HepG2 (cell line): Measurements from ENCODE around the gene PRDX2. TPM values are rescaled to one million over a fixed set of nuclear protein-coding genes. Genes with fewer than 3 reads are reported as not detected.
A peak's percentile ranks its signal among the peaks of the same experiment; 100 is the strongest.

Experiments used
- ATAC-seq: fragments of 200-7000 bp; cut with Tn5 transposase; 3 replicates; pipeline ENCODE4 v1.9.1; 2020; ENCODE audit warnings: mild to moderate bottlenecking, moderate library complexity
- BruUV-seq: library from RNA; stranded (reverse); fragments of 400-500 nt; replicated peaks from 2 replicates; lab custom pipeline; 2021; lab: Mats Ljungman, UMichigan
- CTCF ChIA-PET: fragments of 300-600 bp; formaldehyde crosslinking; extraction: SDS; loops from one replicate; lab custom pipeline; 2021; ENCODE audit warnings: low total read pairs, inconsistent platforms, low intra/inter-chr PET ratio; lab: Yijun Ruan, JAX
- POLR2A ChIA-PET: fragments of 350-600 bp; sonication (Branson Sonifier 250); formaldehyde crosslinking; loops from one replicate; lab custom pipeline; 2020; ENCODE audit warnings: antibody characterized with exemption, inconsistent platforms; lab: Yijun Ruan, JAX
- DNase-seq: peaks from one replicate; pipeline ENCODE4 v3.0.0-alpha.2; 2015; ENCODE audit warnings: low spot score
- FAIRE-seq: peaks from 3 replicates; lab custom pipeline; 2011; peaks lifted over from hg19 to GRCh38; lab: Jason Lieb, UNC
- H2AFZ ChIP-seq: one replicate; pipeline ENCODE4 v1.6.1; 2011; ENCODE audit warnings: low read length, inconsistent platforms
- H3K27ac ChIP-seq: fragments of 300-600 bp; 3 replicates; pipeline ENCODE4 v1.8.0; 2011; ENCODE audit warnings: mixed run types, mild to moderate bottlenecking, mixed read lengths, low read length, inconsistent platforms; ENCODE audit not compliant: insufficient read depth; ENCODE audit errors: extremely low read length
- H3K27me3 ChIP-seq, 2 experiments: fragments of 200-600 bp in 1 of 2; 2 replicates in 1 of 2; 3 replicates in 1 of 2; pipeline versions ENCODE4 v1.6.0 to v1.8.0; 2011; ENCODE audit warnings: low read length in 2 of 2, mild to moderate bottlenecking in 2 of 2, moderate library complexity in 2 of 2, inconsistent platforms in 1 of 2; ENCODE audit not compliant: insufficient read depth in 2 of 2, control insufficient read depth in 1 of 2
- H3K36me3 ChIP-seq, 2 experiments: fragments of 200-600 bp in 1 of 2; replicated peaks in 1 of 2; 2 replicates in 1 of 2; 3 replicates in 1 of 2; pipeline versions ENCODE4 v1.5.1 to v1.8.0; 2011; ENCODE audit warnings: low read length in 2 of 2, inconsistent platforms in 1 of 2; ENCODE audit not compliant: insufficient read depth in 2 of 2, control insufficient read depth in 1 of 2
- H3K4me1 ChIP-seq: 2 replicates; pipeline ENCODE4 v1.5.1; 2012; ENCODE audit warnings: low read length, inconsistent platforms; ENCODE audit not compliant: insufficient read depth
- H3K4me2 ChIP-seq: 2 replicates; pipeline ENCODE4 v1.6.0; 2011; ENCODE audit warnings: low read depth, low read length, inconsistent platforms
- H3K4me3 ChIP-seq, 3 experiments: fragments of 200-600 bp in 1 of 3; sonication (generic), shearing (Covaris generic) in 1 of 3; replicated peaks in 1 of 3; 2 replicates each; pipeline ENCODE4 v1.5.1; 2011 to 2016; ENCODE audit warnings: low read length in 3 of 3, inconsistent platforms in 2 of 3, low read depth in 2 of 3, mild to moderate bottlenecking in 2 of 3, control low read depth in 1 of 3, mixed read lengths in 1 of 3; ENCODE audit not compliant: insufficient read depth in 1 of 3
- H3K79me2 ChIP-seq: one replicate; pipeline ENCODE4 v1.6.1; 2011; ENCODE audit warnings: low read length, inconsistent platforms; ENCODE audit not compliant: insufficient read depth
- H3K9ac ChIP-seq: 2 replicates; pipeline ENCODE4 v1.6.0; 2011; ENCODE audit warnings: mild to moderate bottlenecking, low read depth, low read length, inconsistent platforms; ENCODE audit not compliant: insufficient read depth
- H3K9me3 ChIP-seq: 2 replicates; pipeline ENCODE4 v1.5.1; 2012; ENCODE audit warnings: mild to moderate bottlenecking, low read length
- H4K20me1 ChIP-seq: 2 replicates; pipeline ENCODE4 v1.6.0; 2011; ENCODE audit warnings: inconsistent platforms, mild to moderate bottlenecking, low read length, moderate library complexity; ENCODE audit not compliant: insufficient read depth
- AFF4 ChIP-seq: sonication (generic); formaldehyde crosslinking; IDR thresholded peaks from 2 replicates; pipeline ENCODE4 v1.4.0; 2020; ENCODE audit warnings: missing genetic modification reagents
- AHDC1 ChIP-seq: sonication (generic); formaldehyde crosslinking; IDR thresholded peaks from 2 replicates; pipeline ENCODE4 v1.5.1; 2020; ENCODE audit warnings: mild to moderate bottlenecking, missing genetic modification reagents, borderline replicate concordance
- MAF1 ChIP-seq: sonication (generic); formaldehyde crosslinking; IDR thresholded peaks from 2 replicates; pipeline ENCODE4 v1.5.0; 2020; ENCODE audit warnings: missing genetic modification reagents, borderline replicate concordance
- POLR2G ChIP-seq: fragments of 200-400 bp; formaldehyde crosslinking; IDR thresholded peaks from 2 replicates; pipeline ENCODE4 v1.6.1; 2018; ENCODE audit warnings: mild to moderate bottlenecking, low read depth, low read length, moderate library complexity
- STAT5B ChIP-seq: sonication (generic); formaldehyde crosslinking; IDR thresholded peaks from 2 replicates; pipeline ENCODE4 v1.4.0; 2020; ENCODE audit warnings: missing genetic modification reagents
- ZNF121 ChIP-seq: sonication (generic); formaldehyde crosslinking; IDR thresholded peaks from 2 replicates; pipeline ENCODE4 v1.5.0; 2020; ENCODE audit warnings: mild to moderate bottlenecking, missing genetic modification reagents
- ZNF33B ChIP-seq: sonication (generic); formaldehyde crosslinking; IDR thresholded peaks from 2 replicates; pipeline ENCODE4 v1.5.1; 2020; ENCODE audit warnings: mild to moderate bottlenecking, missing genetic modification reagents
- WGBS: methylation state at CpG from one replicate; pipeline ENCODE4 v1.1.6; 2017; ENCODE audit warnings: low lambda C conversion rate; 5-methylcytosine and 5-hydroxymethylcytosine counted together
- in situ Hi-C: cut with HindIII; loops from 2 replicates; pipeline ENCODE4 v1.10.0; 2017; ENCODE audit warnings: low pct_unique_long_range_greater_than_20kb; ENCODE audit not compliant: extremely low pct_ligation_motif_present
- intact Hi-C: fragments of 100-400 bp; cut with micrococcal nuclease; formaldehyde crosslinking; loops from one replicate; pipeline ENCODE4 v1.10.0; 2022; ENCODE audit not compliant: unreplicated experiment
- polyA plus RNA-seq, 8 experiments: library from polyadenylated mRNA; depleted of rRNA in 3 of 8; stranded (reverse) in 7 of 8; unstranded in 1 of 8; fragments of >200 nt; fragmentation: Illumina TruSeq in 4 of 8; extraction: Trizol in 4 of 8; gene quantifications; 2 replicates each; pipeline versions ENCODE4 v1.2.1 to v1.2.3, GENCODE V29; 2011 to 2016; ENCODE audit warnings: low read depth in 4 of 8, missing spikeins in 1 of 8, mixed read lengths in 1 of 8; ENCODE audit not compliant: insufficient read depth in 1 of 8
- total RNA-seq, 5 experiments: library from RNA; depleted of rRNA; stranded (reverse); fragments of >200 nt; fragmentation: Illumina TruSeq; extraction: Trizol; gene quantifications; 2 replicates each; pipeline ENCODE4 v1.2.3, GENCODE V29; 2016; ENCODE audit warnings: low read depth in 1 of 5

Gene PRDX2
- total and polyA plus RNA-seq, 2 of the 13 experiments (the other 11 are each of a cell fraction or from before 2014, with no cell fraction given), result 218 to 381 TPM

GRCh38 chr19:12756150-12756883 is 45.3 kb downstream of the PRDX2 start:
- FAIRE-seq, result no peak
- POLR2A ChIA-PET, result no interaction called here
- no peak for ATAC-seq

GRCh38 chr19:12754465-12755196 is 47.0 kb downstream of the PRDX2 start:
- ATAC-seq (no peak), FAIRE-seq (no peak), DNase-seq (no peak)
- Histone ChIP-seq H3K9me3 (no peaks in the 10 kb centered on the region), H3K27ac (no peak overlapping the region), H3K9ac (no peak overlapping the region), H3K27me3 (peaks cover 2 to 34% of the 10 kb centered on the region in 2 experiments), H3K4me1 (peaks cover 34% of the 10 kb centered on the region), H2AFZ (no peak overlapping the region), H3K4me3 (no peak overlapping the region), H3K4me2 (no peak overlapping the region), H3K36me3 (no peaks in the 10 kb centered on the region), H4K20me1 (no peaks in the 10 kb centered on the region), H3K79me2 (no peaks in the 10 kb centered on the region)
- in situ Hi-C loops (loop anchor here (5.0 kb wide), 1 partner anchor 42 kb away; no protein-coding TSS in a partner anchor), intact Hi-C loops (no loop called here)
- ChIA-PET POLR2A (no interaction called here), CTCF (no interaction called here)
- 70% methylated on average over 17 of the region's 50 CpGs for WGBS
- BruUV-seq, result no TSS peak
- TF ChIP-seq STAT5B (CRISPR knock-in tag) (no peak), AHDC1 (CRISPR knock-in tag) (no peak), AFF4 (CRISPR knock-in tag) (no peak), MAF1 (no peak)

More at GRCh38 chr19:12756150-12756883, 45.3 kb downstream of the PRDX2 start:
- Histone ChIP-seq H3K79me2 (no peaks in the 10 kb centered on the region), H3K9me3 (no peaks in the 10 kb centered on the region), H3K36me3 (no peaks in the 10 kb centered on the region), H3K27me3 (peaks cover 2 to 22% of the 10 kb centered on the region in 2 experiments), H3K27ac (no peak overlapping the region), H2AFZ (no peak overlapping the region), H3K4me3 (peak overlapping the region in 1 of 3 experiments; percentile 14; a peak in 1 of 6 replicates), H3K4me1 (peaks cover 22% of the 10 kb centered on the region), H3K9ac (no peak overlapping the region), H4K20me1 (no peaks in the 10 kb centered on the region), H3K4me2 (peak overlapping the region; percentile 32)
- 44% methylated on average over 14 of the region's 19 CpGs for WGBS
- in situ Hi-C loops, result loop anchor here (5.0 kb wide), 1 partner anchor 44 kb away; no protein-coding TSS in a partner anchor
- BruUV-seq, result no TSS peak
- intact Hi-C loops, result no loop called here
- TF ChIP-seq ZNF121 (CRISPR knock-in tag) (peak; percentile 36; the same call in 1 of the 2 replicates), ZNF33B (no peak), POLR2G (no peak)
- no peak for DNase-seq
- CTCF ChIA-PET, result interaction anchor here (0.6 to 0.8 kb wide), 2 partner anchors 9 to 58 kb away, joined by 3 read pairs; no protein-coding TSS in a partner anchor
